ENCODE measurements around the gene ATN1.

DNA sequence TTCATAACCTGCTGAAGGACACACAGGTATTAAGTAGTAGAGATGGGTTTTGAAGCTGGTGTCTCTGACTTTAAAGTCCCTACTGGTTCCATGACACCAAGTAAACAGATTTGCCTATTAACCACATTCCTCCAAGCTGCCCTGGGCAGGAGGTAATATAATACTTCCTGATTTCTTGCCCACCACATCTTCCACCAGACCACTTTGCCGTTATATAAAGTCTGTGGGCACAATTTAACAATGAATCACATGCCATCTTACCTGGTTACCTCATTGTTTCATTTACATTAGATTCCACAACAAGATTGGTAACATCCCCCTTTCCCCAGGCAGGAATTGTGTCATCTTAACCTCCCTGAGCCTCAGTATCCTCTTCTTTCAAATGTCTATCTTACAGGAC is 24.0 kb upstream of the ATN1 start:
- TF ChIP-seq POLR2A (IDR thresholded peaks at IDR 0.05) (no peak), EP300 (IDR thresholded peaks at IDR 0.05) (no peak), POLR2AphosphoS5 (IDR thresholded peaks at IDR 0.05) (no peak)
- TF ChIP-seq, protein P1, sequence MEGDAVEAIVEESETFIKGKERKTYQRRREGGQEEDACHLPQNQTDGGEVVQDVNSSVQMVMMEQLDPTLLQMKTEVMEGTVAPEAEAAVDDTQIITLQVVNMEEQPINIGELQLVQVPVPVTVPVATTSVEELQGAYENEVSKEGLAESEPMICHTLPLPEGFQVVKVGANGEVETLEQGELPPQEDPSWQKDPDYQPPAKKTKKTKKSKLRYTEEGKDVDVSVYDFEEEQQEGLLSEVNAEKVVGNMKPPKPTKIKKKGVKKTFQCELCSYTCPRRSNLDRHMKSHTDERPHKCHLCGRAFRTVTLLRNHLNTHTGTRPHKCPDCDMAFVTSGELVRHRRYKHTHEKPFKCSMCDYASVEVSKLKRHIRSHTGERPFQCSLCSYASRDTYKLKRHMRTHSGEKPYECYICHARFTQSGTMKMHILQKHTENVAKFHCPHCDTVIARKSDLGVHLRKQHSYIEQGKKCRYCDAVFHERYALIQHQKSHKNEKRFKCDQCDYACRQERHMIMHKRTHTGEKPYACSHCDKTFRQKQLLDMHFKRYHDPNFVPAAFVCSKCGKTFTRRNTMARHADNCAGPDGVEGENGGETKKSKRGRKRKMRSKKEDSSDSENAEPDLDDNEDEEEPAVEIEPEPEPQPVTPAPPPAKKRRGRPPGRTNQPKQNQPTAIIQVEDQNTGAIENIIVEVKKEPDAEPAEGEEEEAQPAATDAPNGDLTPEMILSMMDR (IDR thresholded peaks at IDR 0.05), result no peak

Data from sigmoid colon (tissue), 4 donors.